ENCODE data around the gene TMEM184B.

TMEM184B gene

DNA sequence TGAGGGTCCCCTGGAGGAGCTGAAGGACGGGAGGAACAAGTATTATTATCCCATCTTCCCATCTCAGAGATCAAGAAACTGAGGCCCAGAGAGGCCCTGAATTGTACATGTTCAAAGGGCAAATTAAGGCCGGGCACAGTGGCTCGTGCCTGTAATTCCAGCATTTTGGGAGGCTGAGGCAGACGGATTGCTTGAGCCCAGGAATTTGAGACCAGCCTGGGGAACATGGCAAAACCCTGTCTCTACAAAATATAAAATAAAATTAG, 99.2 kb downstream of the TMEM184B start:
- Mint-ChIP-seq H3K36me3 (ENCODE audit: low read depth) (no peaks in the 10 kb centered on the region), H3K4me1 (peaks cover 76% of the 10 kb centered on the region), H3K27ac (no peak overlapping the region), H3K27me3 (ENCODE audit: low read depth, poor library complexity) (no peaks in the 10 kb centered on the region), H3K4me3 (no peak overlapping the region), H3K9me3 (no peaks in the 10 kb centered on the region)
- DNase-seq, result no peak
- TF ChIP-seq, protein P1, sequence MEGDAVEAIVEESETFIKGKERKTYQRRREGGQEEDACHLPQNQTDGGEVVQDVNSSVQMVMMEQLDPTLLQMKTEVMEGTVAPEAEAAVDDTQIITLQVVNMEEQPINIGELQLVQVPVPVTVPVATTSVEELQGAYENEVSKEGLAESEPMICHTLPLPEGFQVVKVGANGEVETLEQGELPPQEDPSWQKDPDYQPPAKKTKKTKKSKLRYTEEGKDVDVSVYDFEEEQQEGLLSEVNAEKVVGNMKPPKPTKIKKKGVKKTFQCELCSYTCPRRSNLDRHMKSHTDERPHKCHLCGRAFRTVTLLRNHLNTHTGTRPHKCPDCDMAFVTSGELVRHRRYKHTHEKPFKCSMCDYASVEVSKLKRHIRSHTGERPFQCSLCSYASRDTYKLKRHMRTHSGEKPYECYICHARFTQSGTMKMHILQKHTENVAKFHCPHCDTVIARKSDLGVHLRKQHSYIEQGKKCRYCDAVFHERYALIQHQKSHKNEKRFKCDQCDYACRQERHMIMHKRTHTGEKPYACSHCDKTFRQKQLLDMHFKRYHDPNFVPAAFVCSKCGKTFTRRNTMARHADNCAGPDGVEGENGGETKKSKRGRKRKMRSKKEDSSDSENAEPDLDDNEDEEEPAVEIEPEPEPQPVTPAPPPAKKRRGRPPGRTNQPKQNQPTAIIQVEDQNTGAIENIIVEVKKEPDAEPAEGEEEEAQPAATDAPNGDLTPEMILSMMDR (IDR thresholded peaks at IDR 0.05), result no peak

DNA sequence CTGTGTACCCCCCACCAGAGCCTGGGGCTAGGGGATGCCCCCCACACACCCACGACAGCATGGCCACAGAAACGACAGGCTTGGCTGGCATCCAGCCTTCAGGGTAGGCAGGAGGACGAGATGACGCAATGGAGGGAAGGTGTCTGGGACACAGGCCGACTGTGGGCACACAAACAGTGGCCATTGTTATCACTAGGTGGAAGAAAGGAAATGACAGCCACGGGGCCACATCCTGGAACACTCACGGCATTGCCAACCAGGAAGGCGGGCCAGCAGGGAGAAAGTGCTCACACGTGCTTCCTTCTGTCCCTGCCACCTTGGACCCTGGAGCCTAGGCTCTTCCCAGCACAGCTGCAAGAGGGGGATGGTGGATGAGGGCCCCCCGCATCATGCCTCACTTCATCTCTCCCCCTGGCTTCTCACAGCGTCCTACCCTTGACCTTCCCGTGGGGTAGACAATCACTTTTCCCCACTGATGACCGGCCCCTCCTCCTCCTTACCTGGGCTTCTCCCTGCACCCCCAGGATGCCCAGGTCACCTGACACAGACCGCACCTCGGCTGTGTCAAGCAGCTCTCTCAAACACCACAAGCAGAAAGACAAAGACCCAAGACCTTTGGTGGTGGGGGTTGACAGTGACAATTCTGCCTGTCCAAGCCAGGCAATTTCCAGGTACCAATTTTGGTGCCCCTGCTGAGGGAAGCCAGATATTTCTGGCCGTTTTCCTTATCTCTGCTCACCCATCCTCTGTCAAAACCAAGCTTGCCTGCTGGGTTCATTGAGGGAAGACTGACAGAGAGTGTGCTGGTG, 99.8 kb downstream of the TMEM184B start:
- no peaks in the 10 kb centered on the region for H3K9me3 Mint-ChIP-seq

DNA sequence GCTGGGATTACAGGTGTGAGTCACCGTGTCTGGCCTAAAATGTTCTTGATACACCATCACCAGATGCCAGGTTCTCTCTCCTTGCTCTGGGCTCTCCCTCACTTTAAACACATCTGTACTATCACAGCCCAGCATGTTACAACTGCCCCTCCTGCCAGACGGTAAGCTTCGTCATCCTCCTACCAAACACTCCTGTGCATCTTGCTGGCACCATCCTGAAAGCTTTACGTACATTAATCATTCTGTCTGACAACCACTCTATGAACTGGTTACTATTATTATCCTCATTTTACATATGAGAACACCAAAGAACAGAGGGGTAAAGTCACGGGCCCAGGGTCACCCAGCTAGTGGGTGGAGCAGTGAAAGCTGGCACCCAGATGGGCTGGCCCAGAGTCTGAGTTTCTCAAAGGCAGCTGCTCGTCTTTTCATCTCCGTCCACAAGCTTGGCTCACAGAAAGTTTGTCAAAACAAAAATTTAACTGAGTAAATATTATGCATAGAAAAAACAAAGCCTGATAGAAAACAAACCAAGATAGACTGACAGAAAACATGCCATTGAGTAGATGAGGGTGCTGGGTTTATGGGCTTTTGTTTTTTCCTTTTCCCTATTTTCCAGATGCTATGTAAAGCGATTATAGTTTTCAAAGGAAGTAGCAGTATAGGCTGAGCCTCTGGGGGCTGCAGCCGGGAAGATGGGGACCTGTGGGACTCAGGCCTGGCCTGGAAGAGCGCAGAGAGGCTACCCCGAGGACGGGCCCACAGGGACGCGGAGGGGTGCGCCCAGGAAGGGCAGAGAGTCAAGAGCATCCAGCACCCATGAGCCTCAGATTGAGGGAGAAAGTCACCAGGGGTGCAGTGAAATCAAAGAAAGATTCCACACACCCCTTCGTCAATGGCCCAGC, 100.6 kb downstream of the TMEM184B start:
- TF ChIP-seq, protein P1 (IDR thresholded peaks at IDR 0.05), result no peak
- no peaks in the 10 kb centered on the region for H3K9me3 Mint-ChIP-seq
- H3K36me3 Mint-ChIP-seq (ENCODE audit: low read depth), result peaks cover 6% of the 10 kb centered on the region
- peaks cover 71% of the 10 kb centered on the region for H3K4me1 Mint-ChIP-seq
- H3K27me3 Mint-ChIP-seq (ENCODE audit: low read depth, poor library complexity), result no peaks in the 10 kb centered on the region
- no peak overlapping the region for H3K4me3 Mint-ChIP-seq
- no peak overlapping the region for H3K27ac Mint-ChIP-seq
- no peak for DNase-seq

More for the DNA sequence above, 99.8 kb downstream of the TMEM184B start:
- Mint-ChIP-seq H3K36me3 (ENCODE audit: low read depth) (peaks cover 1% of the 10 kb centered on the region), H3K27me3 (ENCODE audit: low read depth, poor library complexity) (no peaks in the 10 kb centered on the region), H3K27ac (no peak overlapping the region), H3K4me1 (peaks cover 75% of the 10 kb centered on the region), H3K4me3 (no peak overlapping the region)
- TF ChIP-seq, protein P1 (IDR thresholded peaks at IDR 0.05), result no peak
- DNase-seq, result no peak

DNA sequence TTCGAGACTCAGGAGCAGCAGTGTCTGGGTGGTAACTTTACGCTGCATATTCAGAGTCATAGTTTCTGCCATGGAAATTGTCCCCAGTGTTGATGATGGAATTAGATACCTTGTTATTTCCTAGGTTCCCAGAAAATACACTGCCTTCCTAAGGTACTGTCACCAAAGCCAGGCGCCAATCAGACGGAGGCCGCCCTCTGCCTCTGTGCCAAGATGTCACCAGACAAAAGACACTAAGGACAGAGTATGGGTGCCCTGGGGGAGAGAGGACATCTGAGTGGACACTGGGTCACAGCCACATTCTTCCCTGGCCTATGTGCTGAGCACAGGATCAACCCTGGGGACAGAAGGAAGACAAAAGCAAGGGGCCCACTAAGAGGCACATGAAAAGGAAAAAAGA, 102.3 kb downstream of the TMEM184B start:
- Mint-ChIP-seq H3K9me3 (no peaks in the 10 kb centered on the region), H3K4me3 (no peak overlapping the region), H3K27ac (peak overlapping the region; percentile 59)

More for the DNA sequence above, 102.3 kb downstream of the TMEM184B start:
- no peak for DNase-seq
- peaks cover 63% of the 10 kb centered on the region for H3K4me1 Mint-ChIP-seq
- no peaks in the 10 kb centered on the region for H3K27me3 Mint-ChIP-seq (ENCODE audit: low read depth, poor library complexity)
- H3K36me3 Mint-ChIP-seq (ENCODE audit: low read depth), result peaks cover 20% of the 10 kb centered on the region
- TF ChIP-seq, protein P1 (IDR thresholded peaks at IDR 0.05), result no peak

Measured in nephron progenitor cell (in vitro differentiated cells).